H1 (cell line): ENCODE data around the gene CTNNA3. TPM values are rescaled to one million over a fixed set of nuclear protein-coding genes. Genes with fewer than 3 reads are reported as not detected.

Source experiments
- CHD7 ChIP-seq: fragments of 300-600 bp; sonication (generic); IDR thresholded peaks from 2 replicates; pipeline ENCODE4 v1.7.1; 2012; ENCODE audit warnings: low read length, moderate library complexity, mild to moderate bottlenecking, inconsistent platforms; ENCODE audit not compliant: insufficient replicate concordance
- GTF2F1 ChIP-seq: IDR thresholded peaks from 2 replicates; pipeline ENCODE4 v1.6.1; 2012; ENCODE audit warnings: low read depth, low read length, improper control_type of control experiment, borderline replicate concordance
- POLR2AphosphoS5 ChIP-seq: IDR thresholded peaks from 2 replicates; pipeline ENCODE4 v1.6.1; 2011; ENCODE audit warnings: low read depth, low read length
- RBBP5 ChIP-seq: IDR thresholded peaks from 2 replicates; pipeline ENCODE4 v1.7.1; 2012; ENCODE audit warnings: low read depth, mild to moderate bottlenecking, inconsistent platforms, low read length, moderate library complexity, borderline replicate concordance
- polyA plus RNA-seq, 7 experiments: library from polyadenylated mRNA; depleted of rRNA in 3 of 7; stranded (reverse) in 5 of 7; unstranded in 2 of 7; fragments of >200 nt in 5 of 7; fragments of 200-250 nt in 2 of 7; gene quantifications; 1 replicate in 5 of 7; 2 replicates in 1 of 7; 4 replicates in 1 of 7; pipeline versions ENCODE4 v1.2.1 to v1.2.3, GENCODE V29; 2011 to 2013; ENCODE audit warnings: missing spikeins in 2 of 7, mixed read lengths in 2 of 7
- total RNA-seq: library from RNA; stranded (reverse); fragmentation: NEBNext Ultra II Directional; extraction: Animal tissue kit (Norgen Biotek cat#: 25700); gene quantifications from 2 replicates; pipeline ENCODE4 v1.2.1, GENCODE V29; 2021

CTNNA3 gene
- total and polyA plus RNA-seq, 2 of the 8 experiments (the other 6 are each of a cell fraction or from before 2014, with no cell fraction given): 1.3 to 1.5 TPM

DNA sequence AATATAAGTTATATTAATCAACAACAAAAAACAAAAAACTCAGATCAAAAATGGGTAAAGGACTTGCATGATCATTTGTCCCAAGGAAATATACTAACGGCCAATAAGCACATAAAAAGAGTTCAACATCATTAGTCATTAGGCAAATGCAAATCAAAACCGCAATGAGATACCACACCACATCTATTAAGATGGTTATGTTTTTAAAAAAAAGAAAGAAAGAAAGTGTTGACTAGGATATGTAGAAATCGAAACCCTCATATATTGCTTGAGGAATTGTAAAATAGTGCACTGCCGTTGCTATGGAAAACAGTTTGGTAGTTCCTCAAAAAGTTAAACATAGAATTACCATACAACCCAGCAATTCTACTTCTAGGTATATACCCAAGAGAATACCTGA lies 39.4 kb upstream of the CTNNA3 start (continued):
- no peak for TF ChIP-seq CHD7
- TF ChIP-seq POLR2AphosphoS5: no peak
- TF ChIP-seq RBBP5: no peak
- TF ChIP-seq GTF2F1: no peak
